Measurements from ENCODE around the gene PGGT1B.

DNA sequence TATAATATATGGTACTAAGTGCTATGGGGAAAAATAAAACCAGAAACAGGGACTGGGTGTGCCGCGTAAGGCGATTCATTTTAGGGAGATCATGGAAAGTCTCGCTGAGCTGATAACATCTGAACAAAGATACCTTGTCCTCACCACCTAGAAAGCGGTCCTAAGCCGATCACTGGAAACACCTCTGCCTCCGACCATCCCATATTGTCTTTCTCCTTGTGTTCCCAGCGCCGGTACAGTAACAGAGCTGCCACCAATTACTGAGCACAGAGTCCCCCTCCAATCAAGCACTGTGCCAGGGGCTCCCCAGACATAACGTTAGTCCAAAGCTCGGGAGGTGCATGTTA is 33.1 kb upstream of the PGGT1B start:
- TF ChIP-seq, protein P1, sequence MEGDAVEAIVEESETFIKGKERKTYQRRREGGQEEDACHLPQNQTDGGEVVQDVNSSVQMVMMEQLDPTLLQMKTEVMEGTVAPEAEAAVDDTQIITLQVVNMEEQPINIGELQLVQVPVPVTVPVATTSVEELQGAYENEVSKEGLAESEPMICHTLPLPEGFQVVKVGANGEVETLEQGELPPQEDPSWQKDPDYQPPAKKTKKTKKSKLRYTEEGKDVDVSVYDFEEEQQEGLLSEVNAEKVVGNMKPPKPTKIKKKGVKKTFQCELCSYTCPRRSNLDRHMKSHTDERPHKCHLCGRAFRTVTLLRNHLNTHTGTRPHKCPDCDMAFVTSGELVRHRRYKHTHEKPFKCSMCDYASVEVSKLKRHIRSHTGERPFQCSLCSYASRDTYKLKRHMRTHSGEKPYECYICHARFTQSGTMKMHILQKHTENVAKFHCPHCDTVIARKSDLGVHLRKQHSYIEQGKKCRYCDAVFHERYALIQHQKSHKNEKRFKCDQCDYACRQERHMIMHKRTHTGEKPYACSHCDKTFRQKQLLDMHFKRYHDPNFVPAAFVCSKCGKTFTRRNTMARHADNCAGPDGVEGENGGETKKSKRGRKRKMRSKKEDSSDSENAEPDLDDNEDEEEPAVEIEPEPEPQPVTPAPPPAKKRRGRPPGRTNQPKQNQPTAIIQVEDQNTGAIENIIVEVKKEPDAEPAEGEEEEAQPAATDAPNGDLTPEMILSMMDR (IDR thresholded peaks at IDR 0.05; ENCODE audit: low read depth, low read length, poor library complexity, severe bottlenecking), result no peak
- no peak for TF ChIP-seq EZH2phosphoT487 (IDR thresholded peaks at IDR 0.05; ENCODE audit: borderline replicate concordance, low read length)

Measured in DOHH2 (cell line).